ENCODE results near the gene GLS2.

DNA sequence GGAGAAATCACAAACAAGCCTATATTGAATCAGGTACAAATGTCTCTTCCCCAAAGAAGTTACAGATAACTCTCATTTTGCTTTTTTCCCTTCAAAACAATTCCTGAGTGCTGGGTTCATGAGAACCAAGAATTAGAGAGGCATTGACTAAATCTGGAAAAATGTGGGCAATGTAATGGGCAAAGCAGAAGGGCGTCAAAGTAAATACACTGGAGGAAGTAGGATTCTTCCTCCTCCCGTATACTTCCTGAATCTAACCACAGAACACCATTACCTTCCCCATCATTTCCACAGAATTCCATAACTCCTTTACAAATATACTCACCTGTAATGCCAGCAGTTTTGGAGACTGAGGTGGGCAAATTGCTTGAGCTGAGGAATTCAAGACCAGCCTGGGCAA is 30.6 kb upstream of the GLS2 start:
- no peak for TF ChIP-seq POLR2A (IDR thresholded peaks at IDR 0.05; ENCODE audit: low read depth, low read length)
- TF ChIP-seq POLR2AphosphoS5 (IDR thresholded peaks at IDR 0.05; ENCODE audit: insufficient read depth, low read depth, low read length) = peak; percentile 48
- TF ChIP-seq CTCF (IDR thresholded peaks at IDR 0.05; ENCODE audit: extremely low read depth in 1 of 2, insufficient read depth in 1 of 2, low read depth in 1 of 2, low read length in 2 of 2) = no peak
- TF ChIP-seq FOS (IDR thresholded peaks at IDR 0.05; ENCODE audit: borderline replicate concordance, insufficient read depth, low read length) = peak; percentile 20
- peak; percentile 3 for TF ChIP-seq JUN (IDR thresholded peaks at IDR 0.05; ENCODE audit: borderline replicate concordance, insufficient read depth, insufficient read length, low read depth)
- TF ChIP-seq EZH2 (IDR thresholded peaks at IDR 0.05; ENCODE audit: borderline replicate concordance, low read depth, low read length, severe bottlenecking) = no peak
- TF ChIP-seq GATA2 (IDR thresholded peaks at IDR 0.05; ENCODE audit: insufficient read depth, insufficient read length, low read depth, low read length) = no peak

All from endothelial cell of umbilical vein (primary cell).